WTC11 (cell line): ENCODE data around the gene LCN12. TPM values are rescaled to one million over a fixed set of nuclear protein-coding genes. Genes with fewer than 3 reads are reported as not detected.

Experiments
- ATAC-seq: fragments of 200-7000 bp; cut with Tn5 transposase; 2 replicates; pipeline ENCODE4 v1.10.0; 2021; ENCODE audit warnings: mild to moderate bottlenecking, moderate library complexity
- CTCF ChIA-PET: fragments of 300-600 bp; sonication (Branson Sonifier 250); formaldehyde crosslinking; loops from one replicate; lab custom pipeline; 2021; ENCODE audit warnings: antibody characterized with exemption; lab: Charles Lee
- POLR2A ChIA-PET: fragments of 350-600 bp; sonication (Branson Sonifier 250); formaldehyde crosslinking; loops from one replicate; lab custom pipeline; 2021; ENCODE audit warnings: antibody characterized with exemption; lab: Charles Lee
- DNase-seq: peaks from one replicate; pipeline ENCODE4 v3.0.0; 2021; ENCODE audit warnings: low spot score
- H3K27ac Mint-ChIP-seq: 2 replicates; pipeline ENCODE4 v1.8.0; 2021; ENCODE audit warnings: mixed read lengths
- H3K27me3 Mint-ChIP-seq: 2 replicates; pipeline ENCODE4 v1.8.0; 2021; ENCODE audit warnings: low read depth, mild to moderate bottlenecking, moderate library complexity, mixed read lengths
- H3K36me3 Mint-ChIP-seq: 2 replicates; pipeline ENCODE4 v1.8.0; 2021; ENCODE audit warnings: mixed read lengths
- H3K4me1 Mint-ChIP-seq: 2 replicates; pipeline ENCODE4 v1.8.0; 2022; ENCODE audit warnings: mixed read lengths
- H3K4me3 Mint-ChIP-seq: 2 replicates; pipeline ENCODE4 v1.8.0; 2021; ENCODE audit warnings: mild to moderate bottlenecking, moderate library complexity, mixed read lengths
- H3K9me3 Mint-ChIP-seq: 2 replicates; pipeline ENCODE4 v1.8.0; 2021; ENCODE audit warnings: mixed read lengths
- AR ChIP-seq: fragments of 250-450 bp; sonication (Bioruptor Pico); IDR thresholded peaks from 2 replicates; pipeline ENCODE4 v1.9.0; 2021; ENCODE audit warnings: mild to moderate bottlenecking
- CBFB ChIP-seq: sonication (generic); formaldehyde crosslinking; IDR thresholded peaks from 2 replicates; pipeline ENCODE4 v1.8.1; 2022; ENCODE audit warnings: mild to moderate bottlenecking, low read depth, missing genetic modification reagents
- CTCF ChIP-seq: fragments of 200-600 bp; IDR thresholded peaks from 2 replicates; pipeline ENCODE4 v1.8.0; 2022; ENCODE audit warnings: antibody characterized with exemption
- E2F1 ChIP-seq: sonication (generic); formaldehyde crosslinking; IDR thresholded peaks from 2 replicates; pipeline ENCODE4 v1.8.0; 2022; ENCODE audit warnings: mild to moderate bottlenecking, missing genetic modification reagents
- E2F5 ChIP-seq: sonication (generic); formaldehyde crosslinking; IDR thresholded peaks from 2 replicates; pipeline ENCODE4 v1.8.1; 2022; ENCODE audit warnings: mild to moderate bottlenecking, moderate library complexity, missing genetic modification reagents
- ETV6 ChIP-seq: sonication (generic); formaldehyde crosslinking; IDR thresholded peaks from 2 replicates; pipeline ENCODE4 v1.8.1; 2022; ENCODE audit warnings: mild to moderate bottlenecking, missing genetic modification reagents
- GABPB1 ChIP-seq: sonication (generic); formaldehyde crosslinking; IDR thresholded peaks from 2 replicates; pipeline ENCODE4 v1.8.1; 2023; ENCODE audit warnings: mild to moderate bottlenecking, missing genetic modification reagents
- IRF2 ChIP-seq: sonication (generic); formaldehyde crosslinking; IDR thresholded peaks from 2 replicates; pipeline ENCODE4 v1.8.0; 2022; ENCODE audit warnings: low read depth, missing genetic modification reagents, borderline replicate concordance
- JUN ChIP-seq: sonication (generic); formaldehyde crosslinking; IDR thresholded peaks from 2 replicates; pipeline ENCODE4 v1.8.0; 2023; ENCODE audit warnings: mild to moderate bottlenecking, missing genetic modification reagents
- MAX ChIP-seq: sonication (generic); formaldehyde crosslinking; IDR thresholded peaks from 2 replicates; pipeline ENCODE4 v1.8.0; 2022; ENCODE audit warnings: mild to moderate bottlenecking, missing genetic modification reagents
- MYBL2 ChIP-seq: sonication (generic); formaldehyde crosslinking; IDR thresholded peaks from 2 replicates; pipeline ENCODE4 v1.8.1; 2023; ENCODE audit warnings: mild to moderate bottlenecking, moderate library complexity, missing genetic modification reagents
- NR3C1 ChIP-seq: sonication (generic); formaldehyde crosslinking; conservative IDR thresholded peaks from 2 replicates; pipeline ENCODE4 v1.8.1; 2023; ENCODE audit warnings: low read depth, mild to moderate bottlenecking, missing genetic modification reagents
- SP1 ChIP-seq: sonication (generic); formaldehyde crosslinking; conservative IDR thresholded peaks from 2 replicates; pipeline ENCODE4 v1.8.1; 2022; ENCODE audit warnings: missing genetic modification reagents
- STAT6 ChIP-seq: sonication (generic); formaldehyde crosslinking; conservative IDR thresholded peaks from 2 replicates; pipeline ENCODE4 v1.8.1; 2023; ENCODE audit warnings: mild to moderate bottlenecking, low read depth, missing genetic modification reagents, moderate library complexity
- TP53 ChIP-seq: sonication (generic); formaldehyde crosslinking; IDR thresholded peaks from 2 replicates; pipeline ENCODE4 v1.8.1; 2023; ENCODE audit warnings: mild to moderate bottlenecking, missing genetic modification reagents
- ZBTB43 ChIP-seq: sonication (generic); formaldehyde crosslinking; IDR thresholded peaks from 2 replicates; pipeline ENCODE4 v1.8.1; 2023; ENCODE audit warnings: mild to moderate bottlenecking, missing genetic modification reagents
- ZNF423 ChIP-seq: fragments of 250-450 bp; sonication (Bioruptor Pico); IDR thresholded peaks from 2 replicates; pipeline ENCODE4 v2.1.2; 2022; ENCODE audit warnings: mild to moderate bottlenecking, moderate library complexity
- total RNA-seq: library from RNA; stranded (reverse); gene quantifications from 3 replicates; pipeline ENCODE4 v1.2.3, GENCODE V29; 2021

The LCN12 gene
- total RNA-seq, 1 experiment from 2014 or later = 1.9 TPM

- Mint-ChIP-seq H3K27ac (no peak overlapping the region), H3K9me3 (no peaks in the 10 kb centered on the region), H3K27me3 (no peaks in the 10 kb centered on the region), H3K36me3 (peaks cover 7% of the 10 kb centered on the region; the same call in 1 of the 2 replicates), H3K4me1 (peaks cover 10% of the 10 kb centered on the region), H3K4me3 (no peak overlapping the region; the same call in 1 of the 2 replicates)
- DNase-seq (no peak), ATAC-seq (peak; percentile 9; the same call in 1 of the 2 replicates)
- POLR2A ChIA-PET = no interaction called here
- TF ChIP-seq NR3C1 (CRISPR knock-in tag) = peak; percentile 91; the same call in 1 of the 2 replicates
- no peak for TF ChIP-seq E2F1 (CRISPR knock-in tag)
- 0 out of 2 replicates have a peak, but pooled peaks have one; percentile 39 for TF ChIP-seq TP53 (CRISPR knock-in tag)
- no peak for TF ChIP-seq ZBTB43 (CRISPR knock-in tag)
- TF ChIP-seq STAT6 (CRISPR knock-in tag) = 0 out of 2 replicates have a peak, but pooled peaks have one; percentile 88
- no peak for TF ChIP-seq ZNF423 (CRISPR knock-in tag)
- TF ChIP-seq, all 79 proteins: peak for 3
- CTCF ChIA-PET = interaction anchor here (0.6 to 8.7 kb wide), 14 partner anchors 9 to 217 kb away, joined by 3 to 151 read pairs (median 4); partner anchors contain the start of genes ABCA2, AJM1, LCN8 and NPDC1
Observed at GRCh38 chr9:136944212-136944518, 7.9 kb upstream of the LCN12 start.

- no peak within 1 kb of the TSS for H3K27ac Mint-ChIP-seq
- DNase-seq = peak; percentile 94
- H3K36me3 Mint-ChIP-seq = peaks cover 7% of the 10 kb centered on the region; the same call in 1 of the 2 replicates
- peak within 1 kb of the TSS; percentile 67 for H3K4me3 Mint-ChIP-seq
- H3K27me3 Mint-ChIP-seq = no peaks in the 10 kb centered on the region
- ChIA-PET POLR2A (interaction anchor here (0.6 kb wide), 1 partner anchor 81 kb away, joined by 3 read pairs; no protein-coding TSS in a partner anchor), CTCF (interaction anchor here (0.6 to 8.7 kb wide), 18 partner anchors 8 to 388 kb away, joined by 3 to 151 read pairs (median 3); partner anchors contain the start of genes ABCA2, AJM1, LCN8 and MAN1B1)
- peaks cover 10% of the 10 kb centered on the region for H3K4me1 Mint-ChIP-seq
- ATAC-seq = peak; percentile 58
- no peaks in the 10 kb centered on the region for H3K9me3 Mint-ChIP-seq
- TF ChIP-seq ETV6 (CRISPR knock-in tag) (peak; percentile 48; the same call in 1 of the 2 replicates), STAT6 (CRISPR knock-in tag) (0 out of 2 replicates have a peak, but pooled peaks have one; percentile 4), MYBL2 (CRISPR knock-in tag) (peak; percentile 28; the same call in 1 of the 2 replicates), AR (CRISPR knock-in tag) (no peak), CTCF (peak; percentile 99), E2F5 (CRISPR knock-in tag) (peak; percentile 85), CBFB (CRISPR knock-in tag) (peak; percentile 53; the same call in 1 of the 2 replicates), JUN (CRISPR knock-in tag) (no peak), SP1 (peak; percentile 92), IRF2 (CRISPR knock-in tag) (no peak), MAX (peak; percentile 36; the same call in 1 of the 2 replicates), NR3C1 (CRISPR knock-in tag) (peak; percentile 21; the same call in 1 of the 2 replicates), GABPB1 (CRISPR knock-in tag) (0 out of 2 replicates have a peak, but pooled peaks have one; percentile 21)
Observed at GRCh38 chr9:136944519-136945332, 7.3 kb upstream of the LCN12 start, which contains the start of the genes C8G and FBXW5. TSS of gene C8G (plus strand) at chr9:136945243. CDS start at chr9:136945321, 78 bp downstream. TSS of gene FBXW5 (minus strand) at chr9:136944738. CDS start at chr9:136944083, 655 bp downstream.
